Activated CD8-positive, alpha-beta T cell treated with anti-CD3 and anti-CD28 coated beads, Interleukin-2, amount 10 ng/mL, durations not matched to agents 7 days and 5 days (primary cell): Measurements from ENCODE around the gene ZNF292. TPM values are rescaled to one million over a fixed set of nuclear protein-coding genes. Genes with fewer than 3 reads are reported as not detected.
"Not testable (repeated sequence)": the region's sequence is repeated elsewhere in the genome, so short reads cannot be mapped to it uniquely, and the experiment has no call there.

Experiments used
- ATAC-seq: fragments of 150-1000 bp; cut with Tn5 transposase; one replicate; pipeline ENCODE4 v1.10.0; 2021; ENCODE audit warnings: moderate library complexity
- CTCF ChIA-PET: fragments of 350-600 bp; sonication (Branson Sonifier 250); formaldehyde crosslinking; loops from one replicate; lab custom pipeline; 2021; ENCODE audit warnings: antibody characterized with exemption; lab: Charles Lee
- POLR2A ChIA-PET: fragments of 350-600 bp; sonication (Branson Sonifier 250); formaldehyde crosslinking; loops from one replicate; lab custom pipeline; 2021; ENCODE audit warnings: antibody characterized with exemption; lab: Charles Lee
- DNase-seq: peaks from one replicate; pipeline ENCODE4 v3.0.0-alpha.2; 2020
- H3K27ac Mint-ChIP-seq: one replicate; pipeline ENCODE4 v1.8.0; 2021; ENCODE audit warnings: mild to moderate bottlenecking, mixed read lengths
- H3K27me3 Mint-ChIP-seq: one replicate; pipeline ENCODE4 v1.8.0; 2021; ENCODE audit warnings: low read depth, mixed read lengths
- H3K36me3 Mint-ChIP-seq: one replicate; pipeline ENCODE4 v1.8.0; 2021; ENCODE audit warnings: low read depth, mixed read lengths
- H3K4me1 Mint-ChIP-seq: one replicate; pipeline ENCODE4 v1.8.0; 2021; ENCODE audit warnings: low read depth, mixed read lengths
- H3K4me3 Mint-ChIP-seq: one replicate; pipeline ENCODE4 v1.8.0; 2021; ENCODE audit warnings: mild to moderate bottlenecking, mixed read lengths
- H3K9me3 Mint-ChIP-seq: one replicate; pipeline ENCODE4 v1.8.0; 2022; ENCODE audit warnings: mixed read lengths; ENCODE audit not compliant: insufficient read depth
- total RNA-seq, 2 experiments: library from RNA; stranded (reverse); gene quantifications; one replicate each; pipeline ENCODE4 v1.2.3, GENCODE V29; 2021

The ZNF292 gene
- total RNA-seq, 2 experiments from 2014 or later, result 48.5 to 50.7 TPM

GRCh38 chr6:87279196-87279595 is 123.8 kb downstream of the ZNF292 start:
- no peak overlapping the region for H3K4me3 Mint-ChIP-seq
- ChIA-PET CTCF (interaction anchor here (0.6 to 1.3 kb wide), 4 partner anchors 43 to 1023 kb away, joined by 3 to 5 read pairs (median 4); no protein-coding TSS in a partner anchor), POLR2A (interaction anchor here (0.6 kb wide), 1 partner anchor 50 kb away, joined by 4 read pairs; the partner anchor contains the start of gene GJB7)
- no peaks in the 10 kb centered on the region for H3K9me3 Mint-ChIP-seq
- no peak for DNase-seq
- H3K27me3 Mint-ChIP-seq, result no peaks in the 10 kb centered on the region
- no peaks in the 10 kb centered on the region for H3K36me3 Mint-ChIP-seq
- no peak for ATAC-seq
- H3K27ac Mint-ChIP-seq, result no peak overlapping the region
- no peaks in the 10 kb centered on the region for H3K4me1 Mint-ChIP-seq

- Mint-ChIP-seq H3K9me3 (no peaks in the 10 kb centered on the region), H3K4me3 (no peak overlapping the region)
Measured at GRCh38 chr6:87281426-87281825, 126.1 kb downstream of the ZNF292 start.

GRCh38 chr6:87282743-87283142 is 127.4 kb downstream of the ZNF292 start:
- CTCF ChIA-PET, result no interaction called here
- Mint-ChIP-seq H3K27ac (no peak overlapping the region), H3K4me3 (no peak overlapping the region), H3K27me3 (peaks cover 12% of the 10 kb centered on the region), H3K36me3 (no peaks in the 10 kb centered on the region), H3K9me3 (no peaks in the 10 kb centered on the region), H3K4me1 (no peaks in the 10 kb centered on the region)
- DNase-seq, result no peak
- POLR2A ChIA-PET, result no interaction called here
- no peak for ATAC-seq

More at GRCh38 chr6:87281426-87281825, 126.1 kb downstream of the ZNF292 start:
- H3K4me1 Mint-ChIP-seq, result no peaks in the 10 kb centered on the region
- DNase-seq (no peak), ATAC-seq (no peak)
- peaks cover 9% of the 10 kb centered on the region for H3K27me3 Mint-ChIP-seq
- ChIA-PET CTCF (no interaction called here), POLR2A (no interaction called here)
- H3K36me3 Mint-ChIP-seq, result no peaks in the 10 kb centered on the region
- H3K27ac Mint-ChIP-seq, result no peak overlapping the region

DNA sequence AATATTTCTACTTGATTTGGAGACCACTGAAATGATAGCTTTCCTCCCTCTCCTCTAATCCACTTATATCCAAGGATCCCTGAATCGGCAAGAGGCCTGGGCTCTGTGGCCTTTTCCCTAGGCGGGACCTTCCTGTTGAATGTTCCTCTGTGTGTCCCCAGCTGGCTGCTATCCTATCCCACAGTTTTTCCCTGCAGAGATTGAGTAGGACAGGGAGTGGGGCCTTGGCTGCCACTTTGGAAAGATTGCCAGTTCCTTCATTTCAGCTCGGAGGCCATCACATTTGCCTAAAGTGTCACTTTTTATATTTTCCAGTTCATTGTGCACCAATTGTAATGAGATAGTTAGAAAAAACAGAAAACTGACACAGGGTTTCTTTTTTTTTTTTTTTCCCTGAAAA is 128.1 kb downstream of the ZNF292 start:
- DNase-seq, result no peak
- no peak overlapping the region for H3K4me3 Mint-ChIP-seq
- no peaks in the 10 kb centered on the region for H3K9me3 Mint-ChIP-seq
- H3K4me1 Mint-ChIP-seq, result no peaks in the 10 kb centered on the region
- H3K27me3 Mint-ChIP-seq, result peaks cover 12% of the 10 kb centered on the region
- H3K36me3 Mint-ChIP-seq, result no peaks in the 10 kb centered on the region
- POLR2A ChIA-PET, result no interaction called here
- no peak for ATAC-seq
- no peak overlapping the region for H3K27ac Mint-ChIP-seq
- CTCF ChIA-PET, result interaction anchor here (1.1 kb wide), 1 partner anchor 9 kb away, joined by 3 read pairs; no protein-coding TSS in a partner anchor

- DNase-seq, result no peak
- CTCF ChIA-PET, result no interaction called here
- no peaks in the 10 kb centered on the region for H3K9me3 Mint-ChIP-seq
- POLR2A ChIA-PET, result no interaction called here
- no peak overlapping the region for H3K4me3 Mint-ChIP-seq
- H3K4me1 Mint-ChIP-seq, result no peaks in the 10 kb centered on the region
- no peak overlapping the region for H3K27ac Mint-ChIP-seq
- H3K27me3 Mint-ChIP-seq, result peaks cover 22% of the 10 kb centered on the region
- ATAC-seq, result no peak
- H3K36me3 Mint-ChIP-seq, result no peaks in the 10 kb centered on the region
Measured at GRCh38 chr6:87287251-87287650, 131.9 kb downstream of the ZNF292 start.

- H3K4me1 Mint-ChIP-seq, result no peaks in the 10 kb centered on the region
- no peaks in the 10 kb centered on the region for H3K36me3 Mint-ChIP-seq
- no peak overlapping the region for H3K27ac Mint-ChIP-seq
- ChIA-PET CTCF (no interaction called here), POLR2A (no interaction called here)
- DNase-seq (no peak), ATAC-seq (no peak)
- H3K27me3 Mint-ChIP-seq, result peaks cover 26% of the 10 kb centered on the region
- no peak overlapping the region for H3K4me3 Mint-ChIP-seq
- no peaks in the 10 kb centered on the region for H3K9me3 Mint-ChIP-seq
Measured at GRCh38 chr6:87289571-87289970, 134.2 kb downstream of the ZNF292 start.

DNA sequence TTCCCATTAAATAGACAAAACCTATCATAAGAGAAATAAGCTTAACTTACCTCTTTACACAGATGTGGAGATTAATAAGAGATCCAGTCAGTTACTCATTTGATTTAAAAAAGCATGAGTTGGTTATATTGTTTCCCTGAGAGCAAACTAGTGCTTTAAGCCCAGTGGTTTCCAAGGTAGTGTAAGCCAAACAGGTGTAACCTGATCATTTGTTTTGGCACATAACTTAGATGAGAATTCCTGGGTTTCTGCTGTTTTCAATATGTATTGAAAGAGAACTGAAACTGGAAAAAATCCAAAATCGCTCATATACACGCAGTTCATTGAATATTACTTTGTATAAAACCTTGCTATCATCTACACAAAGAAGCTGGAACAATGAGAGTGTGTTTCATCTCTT is 136.5 kb downstream of the ZNF292 start:
- Mint-ChIP-seq H3K36me3 (no peaks in the 10 kb centered on the region), H3K9me3 (no peaks in the 10 kb centered on the region), H3K4me3 (no peak overlapping the region), H3K27me3 (peaks cover 25% of the 10 kb centered on the region), H3K27ac (no peak overlapping the region), H3K4me1 (no peaks in the 10 kb centered on the region)
- ChIA-PET CTCF (interaction anchor here (1.0 kb wide), 1 partner anchor 8 kb away, joined by 3 read pairs; no protein-coding TSS in a partner anchor), POLR2A (no interaction called here)
- ATAC-seq (no peak), DNase-seq (no peak)

- peaks cover 31% of the 10 kb centered on the region for H3K27me3 Mint-ChIP-seq
- ATAC-seq (no peak), DNase-seq (no peak)
- ChIA-PET POLR2A (no interaction called here), CTCF (no interaction called here)
- H3K36me3 Mint-ChIP-seq, result no peaks in the 10 kb centered on the region
- H3K27ac Mint-ChIP-seq, result no peak overlapping the region
- H3K4me3 Mint-ChIP-seq, result no peak overlapping the region
- no peaks in the 10 kb centered on the region for H3K4me1 Mint-ChIP-seq
- no peaks in the 10 kb centered on the region for H3K9me3 Mint-ChIP-seq
Measured at GRCh38 chr6:87293526-87293925, 138.2 kb downstream of the ZNF292 start.

DNA sequence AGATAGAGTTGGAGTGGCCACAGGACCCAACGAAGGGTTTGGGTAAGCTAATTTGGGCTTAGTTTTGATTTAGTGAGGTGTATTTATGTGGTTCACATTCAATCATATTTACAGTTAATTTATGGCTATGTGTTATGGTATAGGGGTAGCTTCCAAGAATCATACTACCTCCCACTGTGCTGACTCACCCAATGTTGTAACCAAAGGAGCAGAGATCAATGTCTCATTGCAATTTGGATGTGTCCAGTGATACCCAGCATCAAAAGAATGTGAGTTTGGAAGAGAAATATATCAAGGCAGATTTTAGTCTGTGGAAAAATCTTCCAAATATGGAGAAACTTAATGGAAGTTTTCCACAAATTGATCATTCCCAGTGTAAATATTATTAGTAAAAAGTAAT is 141.8 kb downstream of the ZNF292 start:
- Mint-ChIP-seq H3K27me3 (peaks cover 27% of the 10 kb centered on the region), H3K9me3 (no peaks in the 10 kb centered on the region), H3K4me1 (no peaks in the 10 kb centered on the region), H3K27ac (no peak overlapping the region), H3K4me3 (no peak overlapping the region), H3K36me3 (no peaks in the 10 kb centered on the region)
- CTCF ChIA-PET, result interaction anchor here (0.5 to 1.2 kb wide), 2 partner anchors 19 to 303 kb away, joined by 3 read pairs; no protein-coding TSS in a partner anchor
- ATAC-seq (no peak), DNase-seq (no peak)
- POLR2A ChIA-PET, result no interaction called here

DNA sequence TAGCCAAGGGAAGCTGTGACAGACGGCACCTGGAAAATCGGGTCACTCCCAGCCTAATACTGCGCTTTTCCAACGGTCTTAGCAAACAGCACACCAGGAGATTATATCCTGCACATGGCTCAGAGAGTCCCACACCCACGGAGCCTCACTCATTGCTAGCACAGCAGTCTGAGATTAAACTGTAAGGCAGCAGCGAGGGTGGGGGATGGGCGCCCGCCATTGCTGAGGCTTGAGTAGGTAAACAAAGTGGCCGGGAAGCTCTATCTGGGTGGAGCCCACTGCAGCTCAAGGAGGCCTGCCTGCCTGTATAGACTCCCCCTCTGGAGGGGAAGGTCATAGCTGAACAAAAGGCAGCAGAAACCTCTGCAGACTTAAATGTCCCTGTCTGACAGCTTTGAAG is 145.9 kb downstream of the ZNF292 start:
- H3K9me3 Mint-ChIP-seq, H3K27ac Mint-ChIP-seq, H3K4me1 Mint-ChIP-seq, POLR2A ChIA-PET, DNase-seq, ATAC-seq, H3K4me3 Mint-ChIP-seq, H3K36me3 Mint-ChIP-seq: not testable (repeated sequence)
- H3K27me3 Mint-ChIP-seq, result peaks cover 16% of the 10 kb centered on the region
- CTCF ChIA-PET, result interaction anchor here (1.4 kb wide), 1 partner anchor 21 kb away, joined by 4 read pairs; no protein-coding TSS in a partner anchor

DNA sequence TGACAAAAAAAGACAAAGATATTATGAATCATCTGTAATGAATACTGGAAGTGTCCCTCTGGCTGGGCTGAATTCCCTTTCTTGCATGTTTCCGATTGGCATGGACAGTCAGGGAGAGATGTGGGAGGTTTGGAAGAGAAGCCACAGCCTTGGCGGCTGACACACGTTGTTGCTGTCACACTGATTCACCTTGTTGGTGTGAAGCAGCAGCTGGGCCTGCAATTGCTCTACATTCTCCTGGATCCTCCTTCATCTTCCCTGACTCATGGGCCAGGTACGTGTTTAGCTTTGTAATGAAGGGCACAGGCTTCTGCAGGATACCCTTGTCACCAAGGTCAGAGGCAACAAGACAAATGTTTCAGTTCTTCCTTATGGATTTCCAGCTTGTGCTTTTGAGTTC is 153.6 kb downstream of the ZNF292 start:
- CTCF ChIA-PET, result interaction anchor here (1.5 kb wide), 1 partner anchor 9 kb away, joined by 4 read pairs; no protein-coding TSS in a partner anchor

GRCh38 chr6:87312860-87313259 is 157.5 kb downstream of the ZNF292 start:
- H3K36me3 Mint-ChIP-seq, result no peaks in the 10 kb centered on the region
- ATAC-seq (no peak), DNase-seq (no peak)
- H3K4me1 Mint-ChIP-seq, result no peaks in the 10 kb centered on the region
- ChIA-PET POLR2A (no interaction called here), CTCF (interaction anchor here (1.2 kb wide), 1 partner anchor 9 kb away, joined by 3 read pairs; no protein-coding TSS in a partner anchor)
- H3K4me3 Mint-ChIP-seq, result no peak overlapping the region
- no peak overlapping the region for H3K27ac Mint-ChIP-seq
- peaks cover 29% of the 10 kb centered on the region for H3K27me3 Mint-ChIP-seq
- H3K9me3 Mint-ChIP-seq, result no peaks in the 10 kb centered on the region

More for the DNA sequence above, 153.6 kb downstream of the ZNF292 start:
- Mint-ChIP-seq H3K9me3 (no peaks in the 10 kb centered on the region), H3K27me3 (peaks cover 26% of the 10 kb centered on the region), H3K36me3 (no peaks in the 10 kb centered on the region), H3K4me3 (no peak overlapping the region), H3K4me1 (no peaks in the 10 kb centered on the region), H3K27ac (no peak overlapping the region)
- POLR2A ChIA-PET, result no interaction called here
- DNase-seq, result no peak
- ATAC-seq, result no peak
